B cell (primary cell): ENCODE data around the gene SEC24A. TPM values are rescaled to one million over a fixed set of nuclear protein-coding genes. Genes with fewer than 3 reads are reported as not detected.

Experiments
- ATAC-seq: fragments of 200-7000 bp; cut with Tn5 transposase; one replicate; pipeline ENCODE4 v1.10.0; 2021; ENCODE audit warnings: low read depth, mild to moderate bottlenecking, moderate number of reproducible peaks, moderate library complexity
- CTCF ChIA-PET: fragments of 350-600 bp; sonication (Branson Sonifier 250); formaldehyde crosslinking; loops from one replicate; lab custom pipeline; 2021; ENCODE audit warnings: antibody characterized with exemption, inconsistent platforms; lab: Charles Lee
- POLR2A ChIA-PET: fragments of 350-600 bp; sonication (Branson Sonifier 250); formaldehyde crosslinking; loops from one replicate; lab custom pipeline; 2021; ENCODE audit warnings: antibody characterized with exemption; lab: Charles Lee
- DNase-seq: peaks from one replicate; pipeline ENCODE4 v3.0.0; 2013
- H2AFZ ChIP-seq: 2 replicates; pipeline ENCODE4 v1.6.1; 2012; ENCODE audit warnings: mild to moderate bottlenecking, low read depth, low read length; ENCODE audit not compliant: insufficient read depth, poor library complexity, severe bottlenecking
- H3K27ac ChIP-seq, 2 donors: 1 replicate in 1 of 2; 2 replicates in 1 of 2; pipeline ENCODE4 v1.5.1; 2012 to 2013; ENCODE audit warnings: low read length in 2 of 2, mild to moderate bottlenecking in 2 of 2, moderate library complexity in 1 of 2
- H3K27me3 ChIP-seq, 4 experiments: fragments of 200-600 bp in 1 of 4; sonication (generic) in 1 of 4; replicated peaks in 1 of 4; 1 replicate in 2 of 4; 2 replicates in 2 of 4; pipeline versions ENCODE4 v1.6.1 to v1.7.0; 2013 to 2016; ENCODE audit warnings: low read length in 3 of 4, mild to moderate bottlenecking in 2 of 4, mixed read lengths in 1 of 4, moderate library complexity in 1 of 4; ENCODE audit not compliant: insufficient read depth in 4 of 4, control insufficient read depth in 3 of 4; ENCODE audit errors: control extremely low read depth in 1 of 4
- H3K36me3 ChIP-seq, 2 experiments: replicated peaks in 1 of 2; 1 replicate in 1 of 2; 2 replicates in 1 of 2; pipeline versions ENCODE4 v1.6.1 to v1.7.1; 2013; ENCODE audit warnings: low read length in 1 of 2; ENCODE audit not compliant: insufficient read depth in 2 of 2, control insufficient read depth in 1 of 2; ENCODE audit errors: control extremely low read depth in 1 of 2, extremely low read depth in 1 of 2
- H3K4me1 ChIP-seq, 2 donors: fragments of 200-600 bp in 1 of 2; sonication (generic) in 1 of 2; 1 replicate in 1 of 2; 2 replicates in 1 of 2; pipeline versions ENCODE4 v1.5.1 to v1.6.1; 2013 to 2017; ENCODE audit warnings: low read length in 2 of 2; ENCODE audit not compliant: control insufficient read depth in 2 of 2, insufficient read depth in 2 of 2
- H3K4me2 ChIP-seq: replicated peaks from 2 replicates; pipeline ENCODE3; 2012; ENCODE audit warnings: mild to moderate bottlenecking, low read depth, low read length; ENCODE audit not compliant: poor library complexity, severe bottlenecking
- H3K4me3 ChIP-seq, 5 experiments: fragments of 200-600 bp in 1 of 5; sonication (generic) in 1 of 5; 1 replicate in 3 of 5; 2 replicates in 2 of 5; pipeline versions ENCODE4 v1.5.1 to v1.7.0; 2011 to 2016; ENCODE audit warnings: low read length in 4 of 5, mild to moderate bottlenecking in 4 of 5, low read depth in 2 of 5, control low read depth in 1 of 5, moderate library complexity in 1 of 5; ENCODE audit not compliant: insufficient read depth in 1 of 5; ENCODE audit errors: control extremely low read depth in 1 of 5, extremely low read depth in 1 of 5
- H3K79me2 ChIP-seq: fragments of 200-600 bp; sonication (generic); one replicate; pipeline ENCODE4 v1.6.0; 2016; ENCODE audit warnings: low read length; ENCODE audit not compliant: control insufficient read depth, insufficient read depth
- H3K9ac ChIP-seq: fragments of 200-600 bp; sonication (generic); 2 replicates; pipeline ENCODE4 v1.6.1; 2017; ENCODE audit warnings: mild to moderate bottlenecking, low read length, moderate library complexity
- H3K9me3 ChIP-seq, 3 donors: one replicate each; pipeline versions ENCODE4 v1.6.1 to v1.7.1; 2013; ENCODE audit warnings: low read length in 2 of 3; ENCODE audit not compliant: control insufficient read depth in 2 of 3, insufficient read depth in 1 of 3; ENCODE audit errors: control extremely low read depth in 1 of 3
- H4K20me1 ChIP-seq: 2 replicates; pipeline ENCODE4 v1.6.0; 2012; ENCODE audit warnings: mild to moderate bottlenecking, low read length; ENCODE audit not compliant: insufficient read depth, control insufficient read depth, poor library complexity, severe bottlenecking
- H3K27ac Mint-ChIP-seq: one replicate; pipeline ENCODE4 v1.8.0; 2021; ENCODE audit warnings: mixed read lengths
- H3K27me3 Mint-ChIP-seq: one replicate; pipeline ENCODE4 v1.8.0; 2021; ENCODE audit warnings: mixed read lengths
- H3K4me1 Mint-ChIP-seq: one replicate; pipeline ENCODE4 v1.8.0; 2021; ENCODE audit warnings: mixed read lengths
- H3K4me3 Mint-ChIP-seq: one replicate; pipeline ENCODE4 v1.8.0; 2021; ENCODE audit warnings: mixed read lengths
- H3K9me3 Mint-ChIP-seq: one replicate; pipeline ENCODE4 v1.8.0; 2022; ENCODE audit warnings: mixed read lengths; ENCODE audit not compliant: insufficient read depth
- EZH2 ChIP-seq: IDR thresholded peaks from 2 replicates; pipeline ENCODE4 v1.6.1; 2012; ENCODE audit warnings: borderline replicate concordance, low read depth, mild to moderate bottlenecking, moderate library complexity, low read length; ENCODE audit not compliant: insufficient read depth, poor library complexity, severe bottlenecking
- whole genome bisulfite sequencing: methylation state at CpG from one replicate; pipeline ENCODE4 v1.1.5; 2013; ENCODE audit warnings: missing lambda C conversion rate; ENCODE audit not compliant: insufficient coverage; 5-methylcytosine and 5-hydroxymethylcytosine counted together
- intact Hi-C: fragments of 100-400 bp; cut with micrococcal nuclease; formaldehyde crosslinking; loops from one replicate; pipeline ENCODE4 v1.10.0; 2022
- polyA plus RNA-seq: library from polyadenylated mRNA; depleted of rRNA; stranded (reverse); fragments of >200 nt; gene quantifications from 2 replicates; pipeline ENCODE4 v1.2.3, GENCODE V29; 2012
- total RNA-seq, 2 donors: library from RNA; stranded (reverse); fragments of 120-200 nt in 1 of 2; gene quantifications; 1 replicate in 1 of 2; 2 replicates in 1 of 2; pipeline versions ENCODE4 v1.2.3 to v1.2.4, GENCODE V29; 2013 to 2022
- TF ChIP-seq, protein P1 (sequence below): fragments of 200-600 bp; IDR thresholded peaks from one replicate; pipeline ENCODE4 v1.8.0; 2022; ENCODE audit warnings: antibody characterized with exemption, mild to moderate bottlenecking

The SEC24A gene
- total and polyA plus RNA-seq, 2 donors (not counting 1 experiment from before 2014, with no cell fraction given): 6.9 to 13.0 TPM

DNA sequence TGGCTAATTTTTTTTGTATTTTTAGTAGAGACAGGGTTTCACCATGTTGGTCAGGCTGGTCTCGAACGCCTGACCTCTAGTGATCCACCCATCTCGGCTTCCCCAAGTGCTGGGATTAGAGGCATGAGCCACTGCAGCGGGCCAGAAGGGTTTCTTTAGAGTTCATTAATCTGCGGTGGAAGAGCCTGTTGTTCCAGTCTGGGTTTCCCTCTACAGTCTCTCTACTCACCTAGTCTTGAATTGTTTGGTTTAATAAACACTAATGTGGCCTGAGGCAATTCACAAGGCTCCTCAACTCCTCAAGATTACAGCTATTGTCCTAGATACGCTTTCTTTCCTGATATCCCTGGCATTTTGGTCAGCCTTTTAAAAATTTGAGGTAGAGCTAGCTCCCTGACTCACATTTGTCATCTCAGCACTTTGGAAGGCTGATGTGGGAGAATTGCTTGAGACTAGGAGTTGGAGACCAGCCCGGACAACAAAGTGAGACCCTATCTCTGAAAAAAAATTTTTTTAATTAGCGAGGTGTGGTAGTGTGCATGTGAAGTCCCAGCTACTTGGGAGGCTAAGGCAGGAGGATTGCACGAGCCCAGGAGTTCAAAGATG is 11.4 kb upstream of the SEC24A start:
- H3K9ac ChIP-seq: no peak overlapping the region
- intact Hi-C loops: no loop called here
- no peak overlapping the region for H3K4me2 ChIP-seq
- H3K79me2 ChIP-seq: peaks cover 3% of the 10 kb centered on the region
- WGBS: 100% methylated on average over 5 of the region's 9 CpGs
- Mint-ChIP-seq H3K4me1 (peaks cover 6% of the 10 kb centered on the region), H3K9me3 (no peaks in the 10 kb centered on the region), H3K27ac (no peak overlapping the region), H3K27me3 (no peaks in the 10 kb centered on the region), H3K4me3 (no peak overlapping the region)
- H3K4me1 ChIP-seq: peaks cover under 1 to 4% of the 10 kb centered on the region in 2 donors
- no peaks in the 10 kb centered on the region for H3K9me3 ChIP-seq
- ChIA-PET CTCF (no interaction called here), POLR2A (no interaction called here)
- H3K27me3 ChIP-seq: no peaks in the 10 kb centered on the region
- H3K27ac ChIP-seq: no peak overlapping the region
- ATAC-seq (no peak), DNase-seq (no peak)
- no peak overlapping the region for H3K4me3 ChIP-seq
- no peaks in the 10 kb centered on the region for H3K36me3 ChIP-seq
- TF ChIP-seq, protein P1, sequence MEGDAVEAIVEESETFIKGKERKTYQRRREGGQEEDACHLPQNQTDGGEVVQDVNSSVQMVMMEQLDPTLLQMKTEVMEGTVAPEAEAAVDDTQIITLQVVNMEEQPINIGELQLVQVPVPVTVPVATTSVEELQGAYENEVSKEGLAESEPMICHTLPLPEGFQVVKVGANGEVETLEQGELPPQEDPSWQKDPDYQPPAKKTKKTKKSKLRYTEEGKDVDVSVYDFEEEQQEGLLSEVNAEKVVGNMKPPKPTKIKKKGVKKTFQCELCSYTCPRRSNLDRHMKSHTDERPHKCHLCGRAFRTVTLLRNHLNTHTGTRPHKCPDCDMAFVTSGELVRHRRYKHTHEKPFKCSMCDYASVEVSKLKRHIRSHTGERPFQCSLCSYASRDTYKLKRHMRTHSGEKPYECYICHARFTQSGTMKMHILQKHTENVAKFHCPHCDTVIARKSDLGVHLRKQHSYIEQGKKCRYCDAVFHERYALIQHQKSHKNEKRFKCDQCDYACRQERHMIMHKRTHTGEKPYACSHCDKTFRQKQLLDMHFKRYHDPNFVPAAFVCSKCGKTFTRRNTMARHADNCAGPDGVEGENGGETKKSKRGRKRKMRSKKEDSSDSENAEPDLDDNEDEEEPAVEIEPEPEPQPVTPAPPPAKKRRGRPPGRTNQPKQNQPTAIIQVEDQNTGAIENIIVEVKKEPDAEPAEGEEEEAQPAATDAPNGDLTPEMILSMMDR: no peak
- no peak for TF ChIP-seq EZH2
- no peaks in the 10 kb centered on the region for H4K20me1 ChIP-seq
- H2AFZ ChIP-seq: no peak overlapping the region

DNA sequence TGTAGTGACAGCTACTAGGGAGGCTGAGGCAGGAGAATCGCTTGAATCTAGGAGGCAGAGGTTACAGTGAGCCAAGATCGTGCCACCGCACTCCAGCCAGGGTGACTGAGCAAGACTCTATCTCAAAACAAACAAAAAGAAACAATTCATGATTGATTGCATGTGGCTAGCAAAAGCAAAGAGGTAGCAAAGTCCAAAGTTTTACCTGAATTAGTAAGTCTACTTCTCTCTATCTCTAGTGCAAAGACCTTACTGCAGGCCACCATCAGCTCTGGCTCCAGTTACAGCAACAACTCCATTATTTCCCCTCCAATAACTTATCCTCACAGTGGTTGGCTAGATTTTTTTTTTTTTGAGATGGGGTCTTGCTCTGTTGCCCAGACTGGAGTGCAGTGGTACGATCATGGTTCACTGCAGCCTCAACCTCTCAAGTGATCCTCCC is 9.8 kb upstream of the SEC24A start:
- POLR2A ChIA-PET: no interaction called here

More for the DNA sequence above, 9.8 kb upstream of the SEC24A start:
- no peak overlapping the region for H3K27ac ChIP-seq
- no peak overlapping the region for H3K4me2 ChIP-seq
- ATAC-seq (no peak), DNase-seq (no peak)
- Mint-ChIP-seq H3K27ac (no peak overlapping the region), H3K4me1 (no peaks in the 10 kb centered on the region), H3K27me3 (no peaks in the 10 kb centered on the region), H3K9me3 (no peaks in the 10 kb centered on the region), H3K4me3 (no peak overlapping the region)
- no peak overlapping the region for H3K9ac ChIP-seq
- intact Hi-C loops: no loop called here
- H3K9me3 ChIP-seq: no peaks in the 10 kb centered on the region
- CTCF ChIA-PET: no interaction called here
- no peaks in the 10 kb centered on the region for H3K36me3 ChIP-seq
- TF ChIP-seq EZH2: no peak
- TF ChIP-seq, protein P1: no peak
- no peaks in the 10 kb centered on the region for H3K4me1 ChIP-seq
- no peak overlapping the region for H2AFZ ChIP-seq
- no peaks in the 10 kb centered on the region for H3K79me2 ChIP-seq
- no peaks in the 10 kb centered on the region for H4K20me1 ChIP-seq
- no CpG with 5 or more reads among the region's 4 CpGs for whole genome bisulfite sequencing
- no peak overlapping the region for H3K4me3 ChIP-seq
- no peaks in the 10 kb centered on the region for H3K27me3 ChIP-seq
